Stomach (tissue), 9 donors: ENCODE results near the gene LONP1. TPM values are rescaled to one million over a fixed set of nuclear protein-coding genes. Genes with fewer than 3 reads are reported as not detected.

Source experiments
- DNase-seq, 2 donors: peaks; one replicate each; pipeline versions ENCODE4 v3.0.0 to v3.0.0-alpha.2; 2013 to 2019
- H3K27ac ChIP-seq, 5 donors: fragments of 200-600 bp in 4 of 5; sonication (generic) in 4 of 5; one replicate each; pipeline ENCODE4 v1.5.1; 2013 to 2019; ENCODE audit warnings: mild to moderate bottlenecking in 1 of 5, moderate library complexity in 1 of 5
- H3K27me3 ChIP-seq, 3 donors: fragments of 200-600 bp; sonication (generic); one replicate each; pipeline ENCODE4 v1.5.1; 2017 to 2019; ENCODE audit warnings: mixed run types in 1 of 3
- H3K36me3 ChIP-seq, 4 donors: fragments of 200-600 bp; sonication (generic); 1 replicate in 3 of 4; 2 replicates in 1 of 4; pipeline ENCODE4 v1.5.1; 2016 to 2019
- H3K4me1 ChIP-seq, 4 donors: fragments of 200-600 bp; sonication (generic); one replicate each; pipeline ENCODE4 v1.5.1; 2016 to 2019
- H3K4me3 ChIP-seq, 4 donors: fragments of 200-600 bp; sonication (generic) in 3 of 4; one replicate each; pipeline ENCODE4 v1.5.1; 2016 to 2019; ENCODE audit warnings: mild to moderate bottlenecking in 1 of 4
- H3K9me3 ChIP-seq, 4 donors: fragments of 200-600 bp; sonication (generic); one replicate each; pipeline ENCODE4 v1.5.1; 2016 to 2019
- EP300 ChIP-seq: sonication (generic); formaldehyde crosslinking; IDR thresholded peaks from one replicate; pipeline ENCODE4 v1.6.1; 2017; ENCODE audit warnings: antibody characterized with exemption
- POLR2A ChIP-seq, 4 donors: fragments of 450-650 bp; IDR thresholded peaks; one replicate each; pipeline ENCODE4 v1.6.1; 2016; ENCODE audit warnings: antibody characterized with exemption in 4 of 4, control low read depth in 2 of 4, mild to moderate bottlenecking in 1 of 4, moderate library complexity in 1 of 4
- POLR2AphosphoS5 ChIP-seq, 3 donors: sonication (generic); formaldehyde crosslinking; IDR thresholded peaks; one replicate each; pipeline ENCODE4 v1.6.1; 2016; ENCODE audit warnings: antibody characterized with exemption in 3 of 3
- WGBS, 5 donors: extraction: QIAGEN DNeasy Blood & Tissue Kit in 3 of 5; methylation state at CpG; one replicate each; pipeline versions ENCODE4 v1.1.5 to v1.1.7; 2013 to 2018; 5-methylcytosine and 5-hydroxymethylcytosine counted together
- intact Hi-C: fragments of 100-400 bp; cut with DNase I; formaldehyde crosslinking; loops from one replicate; pipeline ENCODE4 v1.15.1; 2023; ENCODE audit warnings: low total_unique reads
- polyA plus RNA-seq, 3 donors: library from polyadenylated mRNA; stranded (reverse); fragments of 200-250 nt; gene quantifications; one replicate each; pipeline ENCODE4 v1.2.3, GENCODE V29; 2013
- total RNA-seq, 5 donors: library from RNA; depleted of rRNA; stranded (reverse); fragments of >200 nt; gene quantifications; one replicate each; pipeline versions ENCODE4 v1.1.0 to v1.2.3, GENCODE V29; 2014 to 2016
- TF ChIP-seq, protein P1 (sequence below), 7 experiments: fragments of 450-650 bp in 4 of 7; fragments of 200-600 bp in 3 of 7; sonication (generic) in 3 of 7; IDR thresholded peaks; one replicate each; pipeline ENCODE4 v1.5.1; 2016 to 2019; ENCODE audit warnings: antibody characterized with exemption in 7 of 7, control low read depth in 2 of 7, mild to moderate bottlenecking in 1 of 7
- donor health status: healthy with polysubstance abuse.
- donor health status: Bipolar disorder and iron deficiency.
- donor health status: healthy.

Gene LONP1
- total and polyA plus RNA-seq, 8 donors, result 8.8 to 169 (median 42.5) TPM

DNA sequence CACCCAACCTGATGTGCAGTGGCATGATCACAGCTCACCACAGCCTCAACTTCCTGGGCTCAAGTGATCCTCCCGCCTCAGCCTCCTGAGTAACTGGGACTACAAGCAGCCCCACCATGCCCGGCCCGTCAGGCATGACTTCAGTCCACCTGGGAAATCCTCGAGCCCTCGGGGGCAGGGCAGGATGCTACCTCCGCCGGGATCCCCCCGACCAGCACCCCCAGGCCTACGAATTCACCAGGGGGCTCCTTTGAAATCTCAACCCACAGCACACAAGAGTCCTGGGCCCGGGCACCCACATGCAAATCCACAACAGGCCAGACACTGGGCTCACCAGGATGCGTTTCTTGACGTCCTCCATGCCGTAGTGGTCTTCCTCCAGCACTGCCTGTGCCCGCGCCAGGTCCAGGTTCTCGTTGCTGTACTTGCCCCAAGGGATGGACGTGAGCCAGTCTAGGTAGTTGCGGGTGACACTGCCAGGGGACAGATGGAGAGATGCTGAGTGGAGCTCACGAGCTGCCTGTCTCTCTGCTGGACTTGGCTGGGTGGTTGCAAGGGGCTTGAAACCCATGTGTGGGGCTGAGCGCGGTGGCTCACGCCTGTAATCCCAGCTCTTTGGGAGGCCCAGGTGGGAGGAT, 19.4 kb downstream of the LONP1 start:
- Histone ChIP-seq H3K4me3 (no peak overlapping the region), H3K27me3 (no peaks in the 10 kb centered on the region), H3K27ac (no peak overlapping the region), H3K36me3 (peaks cover 64 to 96% (median 93%) of the 10 kb centered on the region in 4 donors), H3K4me1 (peaks cover 0 to 5% (median 0%) of the 10 kb centered on the region in 4 donors), H3K9me3 (no peaks in the 10 kb centered on the region)
- intact Hi-C loops, result no loop called here
- 95 to 97% (median 97%) methylated on average over 19 to 22 of the region's 22 CpGs for WGBS, 5 donors
- no peak for TF ChIP-seq POLR2A (IDR thresholded peaks at IDR 0.05)
- TF ChIP-seq EP300, result no peak
- TF ChIP-seq POLR2AphosphoS5 (IDR thresholded peaks at IDR 0.05), result no peak
- TF ChIP-seq, protein P1, sequence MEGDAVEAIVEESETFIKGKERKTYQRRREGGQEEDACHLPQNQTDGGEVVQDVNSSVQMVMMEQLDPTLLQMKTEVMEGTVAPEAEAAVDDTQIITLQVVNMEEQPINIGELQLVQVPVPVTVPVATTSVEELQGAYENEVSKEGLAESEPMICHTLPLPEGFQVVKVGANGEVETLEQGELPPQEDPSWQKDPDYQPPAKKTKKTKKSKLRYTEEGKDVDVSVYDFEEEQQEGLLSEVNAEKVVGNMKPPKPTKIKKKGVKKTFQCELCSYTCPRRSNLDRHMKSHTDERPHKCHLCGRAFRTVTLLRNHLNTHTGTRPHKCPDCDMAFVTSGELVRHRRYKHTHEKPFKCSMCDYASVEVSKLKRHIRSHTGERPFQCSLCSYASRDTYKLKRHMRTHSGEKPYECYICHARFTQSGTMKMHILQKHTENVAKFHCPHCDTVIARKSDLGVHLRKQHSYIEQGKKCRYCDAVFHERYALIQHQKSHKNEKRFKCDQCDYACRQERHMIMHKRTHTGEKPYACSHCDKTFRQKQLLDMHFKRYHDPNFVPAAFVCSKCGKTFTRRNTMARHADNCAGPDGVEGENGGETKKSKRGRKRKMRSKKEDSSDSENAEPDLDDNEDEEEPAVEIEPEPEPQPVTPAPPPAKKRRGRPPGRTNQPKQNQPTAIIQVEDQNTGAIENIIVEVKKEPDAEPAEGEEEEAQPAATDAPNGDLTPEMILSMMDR (IDR thresholded peaks at IDR 0.05), result no peak
- DNase-seq, result no peak

DNA sequence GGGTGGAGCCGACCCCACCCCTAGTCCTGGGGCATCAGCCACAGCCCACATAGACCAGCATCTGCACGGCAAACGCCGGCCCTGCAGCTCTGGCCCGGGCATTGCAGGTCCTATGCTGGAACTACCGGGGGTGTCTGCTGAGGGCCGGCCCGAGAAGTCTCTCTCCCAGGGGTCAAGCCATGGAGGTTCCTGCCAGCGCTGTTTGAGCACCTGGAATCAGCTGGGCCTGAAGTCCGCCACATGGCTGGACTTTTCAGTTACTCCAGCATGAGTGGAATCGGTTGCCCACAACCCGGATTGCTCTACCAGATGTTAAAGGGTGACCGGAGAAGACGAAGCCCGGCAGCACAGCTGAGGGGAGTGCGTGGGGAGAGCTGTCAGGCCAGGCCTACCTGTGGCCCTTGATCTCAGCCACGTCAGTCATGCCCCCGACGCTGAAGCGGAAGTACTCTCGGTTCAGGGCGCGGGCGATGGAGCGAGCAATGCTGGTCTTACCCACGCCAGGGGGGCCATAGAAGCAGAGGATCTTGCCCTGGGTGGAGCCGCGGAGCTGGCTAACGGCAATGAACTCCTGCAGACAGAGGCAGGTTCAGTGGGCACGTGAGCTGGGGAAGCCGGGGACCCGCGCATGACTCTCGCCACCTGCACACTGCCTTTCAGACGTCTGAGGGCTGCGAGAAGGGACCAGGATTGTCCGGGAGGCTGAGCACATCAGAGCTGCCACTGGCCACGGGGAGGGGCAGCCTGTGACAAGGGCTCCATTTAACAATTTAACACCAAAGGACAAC, 21.1 kb downstream of the LONP1 start:
- Histone ChIP-seq H3K4me1 (peaks cover 0 to 10% (median 3%) of the 10 kb centered on the region in 4 donors), H3K27me3 (no peaks in the 10 kb centered on the region), H3K4me3 (no peak overlapping the region), H3K36me3 (peaks cover 65 to 96% (median 93%) of the 10 kb centered on the region in 4 donors), H3K27ac (no peak overlapping the region), H3K9me3 (no peaks in the 10 kb centered on the region)
- WGBS, 5 donors, result 89 to 92% (median 91%) methylated on average over 33 to 38 of the region's 38 CpGs
- intact Hi-C loops, result no loop called here
- TF ChIP-seq, protein P1 (IDR thresholded peaks at IDR 0.05), result no peak
- TF ChIP-seq POLR2AphosphoS5 (IDR thresholded peaks at IDR 0.05), result no peak
- TF ChIP-seq EP300, result no peak
- no peak for TF ChIP-seq POLR2A (IDR thresholded peaks at IDR 0.05)
- no peak for DNase-seq

- H3K9me3 ChIP-seq, result no peaks in the 10 kb centered on the region
- peaks cover 66 to 96% (median 93%) of the 10 kb centered on the region in 4 donors for H3K36me3 ChIP-seq
Observed at GRCh38 chr19:5697890-5698634, 21.9 kb downstream of the LONP1 start.

More at GRCh38 chr19:5697890-5698634, 21.9 kb downstream of the LONP1 start:
- WGBS, 5 donors, result 76 to 84% (median 82%) methylated on average over 23 to 30 of the region's 30 CpGs
- Histone ChIP-seq H3K4me3 (no peak overlapping the region), H3K4me1 (peaks cover 0 to 16% (median 10%) of the 10 kb centered on the region in 4 donors), H3K27me3 (no peaks in the 10 kb centered on the region), H3K27ac (no peak overlapping the region)
- no peak for DNase-seq
- intact Hi-C loops, result no loop called here
- TF ChIP-seq EP300 (no peak), POLR2AphosphoS5 (IDR thresholded peaks at IDR 0.05) (no peak), POLR2A (IDR thresholded peaks at IDR 0.05) (no peak)
- TF ChIP-seq, protein P1 (IDR thresholded peaks at IDR 0.05), result no peak
